Liver (tissue), 3 donors: ENCODE data around the gene AGAP2.
A peak's percentile ranks its signal among the peaks of the same experiment; 100 is the strongest.

Experiments used
- FOXA2 ChIP-seq: IDR thresholded peaks from 2 replicates; pipeline ENCODE4 v1.6.1; 2016; ENCODE audit warnings: antibody characterized with exemption
- GABPA ChIP-seq, 2 donors: IDR thresholded peaks in 1 of 2; conservative IDR thresholded peaks in 1 of 2; 2 replicates each; pipeline ENCODE4 v1.6.1; 2016; ENCODE audit warnings: antibody characterized with exemption in 2 of 2, mild to moderate bottlenecking in 1 of 2, moderate library complexity in 1 of 2
- HNF4A ChIP-seq, 2 donors: conservative IDR thresholded peaks; 2 replicates each; pipeline ENCODE4 v1.6.1; 2016; ENCODE audit warnings: antibody characterized with exemption in 2 of 2, mild to moderate bottlenecking in 2 of 2
- RAD21 ChIP-seq, 2 donors: IDR thresholded peaks; 2 replicates each; pipeline ENCODE4 v1.6.1; 2016; ENCODE audit warnings: antibody characterized with exemption in 2 of 2, mild to moderate bottlenecking in 2 of 2
- SP1 ChIP-seq: IDR thresholded peaks from 2 replicates; pipeline ENCODE4 v1.6.1; 2018; ENCODE audit warnings: antibody characterized with exemption, mild to moderate bottlenecking
- TAF1 ChIP-seq: conservative IDR thresholded peaks from 2 replicates; pipeline ENCODE4 v1.6.1; 2016; ENCODE audit warnings: antibody characterized with exemption, mild to moderate bottlenecking
- YY1 ChIP-seq: IDR thresholded peaks from 2 replicates; pipeline ENCODE4 v1.6.1; 2016; ENCODE audit warnings: antibody characterized with exemption, mild to moderate bottlenecking
- TF ChIP-seq, protein P1 (sequence below): fragments of 150-350 bp; IDR thresholded peaks from 2 replicates; pipeline ENCODE4 v1.5.1; 2017; ENCODE audit warnings: improper control_type of control experiment, low read depth, low read length; ENCODE audit not compliant: missing input control
- TF ChIP-seq, protein P2 (sequence below): IDR thresholded peaks from 2 replicates; pipeline ENCODE4 v1.6.1; 2016; ENCODE audit warnings: antibody characterized with exemption
- TF ChIP-seq, protein P3 (sequence below): IDR thresholded peaks from 2 replicates; pipeline ENCODE4 v1.6.1; 2016; ENCODE audit warnings: antibody characterized with exemption
- TF ChIP-seq, protein P4 (sequence below): IDR thresholded peaks from 2 replicates; pipeline ENCODE4 v1.6.1; 2016; ENCODE audit warnings: antibody characterized with exemption, mild to moderate bottlenecking
- TF ChIP-seq, protein P5 (sequence below): IDR thresholded peaks from 2 replicates; pipeline ENCODE4 v1.6.1; 2016; ENCODE audit warnings: antibody characterized with exemption
- donor health status: healthy.
- donor health status: healthy.

DNA sequence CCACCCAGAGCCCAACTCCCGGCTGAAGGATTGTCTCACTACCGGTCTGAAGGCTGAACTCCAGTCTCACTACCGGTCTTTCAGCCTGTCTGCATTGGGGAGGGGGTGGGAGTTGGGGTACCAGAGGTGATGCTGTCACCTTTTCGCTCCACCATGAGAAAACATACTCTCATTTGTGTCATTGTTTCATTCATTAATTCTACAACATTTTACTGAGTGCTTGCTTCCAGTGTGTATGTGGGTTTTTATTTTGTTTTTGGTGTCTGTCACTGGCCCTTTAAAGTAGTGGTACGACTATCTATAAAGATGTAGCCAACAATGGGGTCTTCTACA lies 14.1 kb upstream of the AGAP2 start:
- TF ChIP-seq, protein P1, sequence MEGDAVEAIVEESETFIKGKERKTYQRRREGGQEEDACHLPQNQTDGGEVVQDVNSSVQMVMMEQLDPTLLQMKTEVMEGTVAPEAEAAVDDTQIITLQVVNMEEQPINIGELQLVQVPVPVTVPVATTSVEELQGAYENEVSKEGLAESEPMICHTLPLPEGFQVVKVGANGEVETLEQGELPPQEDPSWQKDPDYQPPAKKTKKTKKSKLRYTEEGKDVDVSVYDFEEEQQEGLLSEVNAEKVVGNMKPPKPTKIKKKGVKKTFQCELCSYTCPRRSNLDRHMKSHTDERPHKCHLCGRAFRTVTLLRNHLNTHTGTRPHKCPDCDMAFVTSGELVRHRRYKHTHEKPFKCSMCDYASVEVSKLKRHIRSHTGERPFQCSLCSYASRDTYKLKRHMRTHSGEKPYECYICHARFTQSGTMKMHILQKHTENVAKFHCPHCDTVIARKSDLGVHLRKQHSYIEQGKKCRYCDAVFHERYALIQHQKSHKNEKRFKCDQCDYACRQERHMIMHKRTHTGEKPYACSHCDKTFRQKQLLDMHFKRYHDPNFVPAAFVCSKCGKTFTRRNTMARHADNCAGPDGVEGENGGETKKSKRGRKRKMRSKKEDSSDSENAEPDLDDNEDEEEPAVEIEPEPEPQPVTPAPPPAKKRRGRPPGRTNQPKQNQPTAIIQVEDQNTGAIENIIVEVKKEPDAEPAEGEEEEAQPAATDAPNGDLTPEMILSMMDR, result no peak
- TF ChIP-seq TAF1, result no peak
- TF ChIP-seq, protein P2, sequence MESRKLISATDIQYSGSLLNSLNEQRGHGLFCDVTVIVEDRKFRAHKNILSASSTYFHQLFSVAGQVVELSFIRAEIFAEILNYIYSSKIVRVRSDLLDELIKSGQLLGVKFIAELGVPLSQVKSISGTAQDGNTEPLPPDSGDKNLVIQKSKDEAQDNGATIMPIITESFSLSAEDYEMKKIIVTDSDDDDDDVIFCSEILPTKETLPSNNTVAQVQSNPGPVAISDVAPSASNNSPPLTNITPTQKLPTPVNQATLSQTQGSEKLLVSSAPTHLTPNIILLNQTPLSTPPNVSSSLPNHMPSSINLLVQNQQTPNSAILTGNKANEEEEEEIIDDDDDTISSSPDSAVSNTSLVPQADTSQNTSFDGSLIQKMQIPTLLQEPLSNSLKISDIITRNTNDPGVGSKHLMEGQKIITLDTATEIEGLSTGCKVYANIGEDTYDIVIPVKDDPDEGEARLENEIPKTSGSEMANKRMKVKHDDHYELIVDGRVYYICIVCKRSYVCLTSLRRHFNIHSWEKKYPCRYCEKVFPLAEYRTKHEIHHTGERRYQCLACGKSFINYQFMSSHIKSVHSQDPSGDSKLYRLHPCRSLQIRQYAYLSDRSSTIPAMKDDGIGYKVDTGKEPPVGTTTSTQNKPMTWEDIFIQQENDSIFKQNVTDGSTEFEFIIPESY, result no peak
- no peak for TF ChIP-seq GABPA (IDR thresholded peaks at IDR 0.05 in 1 of 2, conservative IDR thresholded peaks at IDR 0.05 in 1 of 2)
- TF ChIP-seq, protein P3, sequence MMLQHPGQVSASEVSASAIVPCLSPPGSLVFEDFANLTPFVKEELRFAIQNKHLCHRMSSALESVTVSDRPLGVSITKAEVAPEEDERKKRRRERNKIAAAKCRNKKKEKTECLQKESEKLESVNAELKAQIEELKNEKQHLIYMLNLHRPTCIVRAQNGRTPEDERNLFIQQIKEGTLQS, result no peak
- no peak for TF ChIP-seq FOXA2
- no peak for TF ChIP-seq HNF4A (conservative IDR thresholded peaks at IDR 0.05)
- TF ChIP-seq RAD21 (IDR thresholded peaks at IDR 0.05), result no peak
- TF ChIP-seq, protein P4, sequence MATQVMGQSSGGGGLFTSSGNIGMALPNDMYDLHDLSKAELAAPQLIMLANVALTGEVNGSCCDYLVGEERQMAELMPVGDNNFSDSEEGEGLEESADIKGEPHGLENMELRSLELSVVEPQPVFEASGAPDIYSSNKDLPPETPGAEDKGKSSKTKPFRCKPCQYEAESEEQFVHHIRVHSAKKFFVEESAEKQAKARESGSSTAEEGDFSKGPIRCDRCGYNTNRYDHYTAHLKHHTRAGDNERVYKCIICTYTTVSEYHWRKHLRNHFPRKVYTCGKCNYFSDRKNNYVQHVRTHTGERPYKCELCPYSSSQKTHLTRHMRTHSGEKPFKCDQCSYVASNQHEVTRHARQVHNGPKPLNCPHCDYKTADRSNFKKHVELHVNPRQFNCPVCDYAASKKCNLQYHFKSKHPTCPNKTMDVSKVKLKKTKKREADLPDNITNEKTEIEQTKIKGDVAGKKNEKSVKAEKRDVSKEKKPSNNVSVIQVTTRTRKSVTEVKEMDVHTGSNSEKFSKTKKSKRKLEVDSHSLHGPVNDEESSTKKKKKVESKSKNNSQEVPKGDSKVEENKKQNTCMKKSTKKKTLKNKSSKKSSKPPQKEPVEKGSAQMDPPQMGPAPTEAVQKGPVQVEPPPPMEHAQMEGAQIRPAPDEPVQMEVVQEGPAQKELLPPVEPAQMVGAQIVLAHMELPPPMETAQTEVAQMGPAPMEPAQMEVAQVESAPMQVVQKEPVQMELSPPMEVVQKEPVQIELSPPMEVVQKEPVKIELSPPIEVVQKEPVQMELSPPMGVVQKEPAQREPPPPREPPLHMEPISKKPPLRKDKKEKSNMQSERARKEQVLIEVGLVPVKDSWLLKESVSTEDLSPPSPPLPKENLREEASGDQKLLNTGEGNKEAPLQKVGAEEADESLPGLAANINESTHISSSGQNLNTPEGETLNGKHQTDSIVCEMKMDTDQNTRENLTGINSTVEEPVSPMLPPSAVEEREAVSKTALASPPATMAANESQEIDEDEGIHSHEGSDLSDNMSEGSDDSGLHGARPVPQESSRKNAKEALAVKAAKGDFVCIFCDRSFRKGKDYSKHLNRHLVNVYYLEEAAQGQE, result no peak
- TF ChIP-seq SP1, result peak; percentile 28
- TF ChIP-seq YY1, result no peak
- TF ChIP-seq, protein P5, sequence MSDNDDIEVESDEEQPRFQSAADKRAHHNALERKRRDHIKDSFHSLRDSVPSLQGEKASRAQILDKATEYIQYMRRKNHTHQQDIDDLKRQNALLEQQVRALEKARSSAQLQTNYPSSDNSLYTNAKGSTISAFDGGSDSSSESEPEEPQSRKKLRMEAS, result no peak
